Adrenal gland (tissue), 5 donors: Measurements from ENCODE around the gene RTL1.

Source experiments
- POLR2A ChIP-seq, 2 donors: fragments of 450-650 bp; IDR thresholded peaks; one replicate each; pipeline ENCODE4 v1.6.1; 2017; ENCODE audit warnings: antibody characterized with exemption in 2 of 2, mild to moderate bottlenecking in 2 of 2, moderate library complexity in 1 of 2
- TF ChIP-seq, protein P1 (sequence below), 6 experiments: fragments of 450-650 bp in 4 of 6; fragments of 200-600 bp in 2 of 6; sonication (generic) in 1 of 6; IDR thresholded peaks; 1 replicate in 5 of 6; 2 replicates in 1 of 6; pipeline versions ENCODE4 v1.5.1 to v1.8.0; 2016 to 2021; ENCODE audit warnings: antibody characterized with exemption in 6 of 6, mild to moderate bottlenecking in 2 of 6, moderate library complexity in 1 of 6
- donor health status: DM: no; HTN: no; CAD: no.

DNA sequence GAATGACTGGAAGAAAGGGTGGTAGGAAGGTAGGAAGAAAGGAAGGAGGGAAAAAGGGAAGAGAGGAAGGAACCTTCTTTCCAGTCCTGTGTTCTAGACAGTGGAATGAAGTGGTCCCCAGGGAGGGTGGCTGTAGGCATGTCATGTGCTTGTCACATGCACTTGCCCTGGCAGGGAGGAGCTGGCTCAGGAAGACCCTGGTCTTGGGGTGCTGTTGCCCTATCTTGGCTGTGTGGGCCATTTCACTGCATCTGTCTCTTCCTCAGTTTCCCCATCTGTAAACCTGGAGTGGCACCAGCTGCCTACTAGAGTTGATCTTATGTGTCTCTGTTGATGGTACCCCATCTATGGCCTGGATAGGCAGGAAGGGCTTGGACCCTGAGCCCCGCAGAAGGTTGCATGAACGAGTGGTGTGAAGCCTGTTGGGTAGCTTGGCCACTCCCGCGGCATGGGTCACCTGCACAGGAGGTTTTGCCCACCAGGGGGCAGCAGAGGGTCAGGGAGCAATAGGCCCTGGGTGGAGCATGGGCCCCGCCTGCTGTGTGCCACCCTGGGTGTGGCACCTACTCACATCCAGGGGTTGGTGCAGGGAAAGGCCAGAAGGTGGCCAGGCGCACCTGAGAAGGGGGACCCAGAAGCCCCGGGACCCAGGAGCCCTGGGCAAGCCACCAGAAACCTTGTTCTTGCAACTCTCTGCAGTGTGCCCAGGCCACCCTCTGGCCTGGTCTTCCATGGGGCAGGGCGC, 52.5 kb downstream of the RTL1 start:
- no peak for TF ChIP-seq POLR2A (IDR thresholded peaks at IDR 0.05)
- TF ChIP-seq, protein P1, sequence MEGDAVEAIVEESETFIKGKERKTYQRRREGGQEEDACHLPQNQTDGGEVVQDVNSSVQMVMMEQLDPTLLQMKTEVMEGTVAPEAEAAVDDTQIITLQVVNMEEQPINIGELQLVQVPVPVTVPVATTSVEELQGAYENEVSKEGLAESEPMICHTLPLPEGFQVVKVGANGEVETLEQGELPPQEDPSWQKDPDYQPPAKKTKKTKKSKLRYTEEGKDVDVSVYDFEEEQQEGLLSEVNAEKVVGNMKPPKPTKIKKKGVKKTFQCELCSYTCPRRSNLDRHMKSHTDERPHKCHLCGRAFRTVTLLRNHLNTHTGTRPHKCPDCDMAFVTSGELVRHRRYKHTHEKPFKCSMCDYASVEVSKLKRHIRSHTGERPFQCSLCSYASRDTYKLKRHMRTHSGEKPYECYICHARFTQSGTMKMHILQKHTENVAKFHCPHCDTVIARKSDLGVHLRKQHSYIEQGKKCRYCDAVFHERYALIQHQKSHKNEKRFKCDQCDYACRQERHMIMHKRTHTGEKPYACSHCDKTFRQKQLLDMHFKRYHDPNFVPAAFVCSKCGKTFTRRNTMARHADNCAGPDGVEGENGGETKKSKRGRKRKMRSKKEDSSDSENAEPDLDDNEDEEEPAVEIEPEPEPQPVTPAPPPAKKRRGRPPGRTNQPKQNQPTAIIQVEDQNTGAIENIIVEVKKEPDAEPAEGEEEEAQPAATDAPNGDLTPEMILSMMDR (IDR thresholded peaks at IDR 0.05): peak; percentile 69 to 92 (median 84)
